Osteocyte (in vitro differentiated cells): ENCODE results near the gene CPSF6. TPM values are rescaled to one million over a fixed set of nuclear protein-coding genes. Genes with fewer than 3 reads are reported as not detected.

ENCODE experiments used
- DNase-seq: peaks from one replicate; pipeline ENCODE4 v3.0.0; 2021; ENCODE audit warnings: mixed read lengths; ENCODE audit not compliant: unreplicated experiment; ENCODE audit errors: extremely low spot score
- H3K27ac Mint-ChIP-seq: one replicate; pipeline ENCODE4 v1.8.0; 2021; ENCODE audit warnings: mild to moderate bottlenecking, mixed read lengths; ENCODE audit not compliant: unreplicated experiment
- H3K27me3 Mint-ChIP-seq: one replicate; pipeline ENCODE4 v1.8.0; 2021; ENCODE audit warnings: mixed read lengths; ENCODE audit not compliant: unreplicated experiment
- H3K36me3 Mint-ChIP-seq: one replicate; pipeline ENCODE4 v1.8.0; 2021; ENCODE audit warnings: mixed read lengths; ENCODE audit not compliant: unreplicated experiment
- H3K4me1 Mint-ChIP-seq: one replicate; pipeline ENCODE4 v1.8.0; 2021; ENCODE audit warnings: mixed read lengths; ENCODE audit not compliant: unreplicated experiment
- H3K4me3 Mint-ChIP-seq: one replicate; pipeline ENCODE4 v1.8.0; 2021; ENCODE audit warnings: mild to moderate bottlenecking, moderate library complexity, mixed read lengths; ENCODE audit not compliant: unreplicated experiment
- H3K9me3 Mint-ChIP-seq: one replicate; pipeline ENCODE4 v1.8.0; 2021; ENCODE audit warnings: mixed read lengths; ENCODE audit not compliant: unreplicated experiment
- total RNA-seq: library from RNA; stranded (reverse); gene quantifications from 2 replicates; pipeline ENCODE4 v1.2.1, GENCODE V29; 2021
- TF ChIP-seq, protein P1 (sequence below): fragments of 200-600 bp; sonication (generic); IDR thresholded peaks from 2 replicates; pipeline ENCODE4 v1.5.0; 2021; ENCODE audit warnings: antibody characterized with exemption, mild to moderate bottlenecking, moderate library complexity

Gene CPSF6
- total RNA-seq, 1 donor from 2014 or later: 70.2 TPM

DNA sequence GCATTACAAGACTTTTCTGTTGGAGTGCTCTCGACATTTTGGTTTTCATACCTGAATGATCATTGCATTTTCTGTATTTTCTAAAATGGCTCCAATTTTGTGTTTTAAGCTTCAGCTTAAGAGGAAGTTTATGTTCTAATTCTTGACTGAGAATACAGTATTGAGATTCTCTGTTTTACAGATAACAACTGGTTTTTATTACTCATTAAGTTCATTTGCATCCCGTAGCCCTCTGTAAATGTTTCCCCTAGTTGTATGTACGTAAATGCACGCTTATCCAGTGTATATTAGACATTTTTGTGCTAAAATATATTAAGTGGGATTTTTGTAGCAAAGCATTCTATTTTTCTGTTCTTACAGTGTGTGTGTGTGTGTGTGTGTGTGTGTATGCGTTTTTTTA lies 33.1 kb downstream of the CPSF6 start:
- Mint-ChIP-seq H3K36me3 (peaks cover 26% of the 10 kb centered on the region), H3K9me3 (no peaks in the 10 kb centered on the region), H3K4me3 (no peak overlapping the region), H3K27ac (no peak overlapping the region), H3K27me3 (no peaks in the 10 kb centered on the region), H3K4me1 (peaks cover 10% of the 10 kb centered on the region)
- no peak for DNase-seq
- TF ChIP-seq, protein P1, sequence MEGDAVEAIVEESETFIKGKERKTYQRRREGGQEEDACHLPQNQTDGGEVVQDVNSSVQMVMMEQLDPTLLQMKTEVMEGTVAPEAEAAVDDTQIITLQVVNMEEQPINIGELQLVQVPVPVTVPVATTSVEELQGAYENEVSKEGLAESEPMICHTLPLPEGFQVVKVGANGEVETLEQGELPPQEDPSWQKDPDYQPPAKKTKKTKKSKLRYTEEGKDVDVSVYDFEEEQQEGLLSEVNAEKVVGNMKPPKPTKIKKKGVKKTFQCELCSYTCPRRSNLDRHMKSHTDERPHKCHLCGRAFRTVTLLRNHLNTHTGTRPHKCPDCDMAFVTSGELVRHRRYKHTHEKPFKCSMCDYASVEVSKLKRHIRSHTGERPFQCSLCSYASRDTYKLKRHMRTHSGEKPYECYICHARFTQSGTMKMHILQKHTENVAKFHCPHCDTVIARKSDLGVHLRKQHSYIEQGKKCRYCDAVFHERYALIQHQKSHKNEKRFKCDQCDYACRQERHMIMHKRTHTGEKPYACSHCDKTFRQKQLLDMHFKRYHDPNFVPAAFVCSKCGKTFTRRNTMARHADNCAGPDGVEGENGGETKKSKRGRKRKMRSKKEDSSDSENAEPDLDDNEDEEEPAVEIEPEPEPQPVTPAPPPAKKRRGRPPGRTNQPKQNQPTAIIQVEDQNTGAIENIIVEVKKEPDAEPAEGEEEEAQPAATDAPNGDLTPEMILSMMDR: no peak

DNA sequence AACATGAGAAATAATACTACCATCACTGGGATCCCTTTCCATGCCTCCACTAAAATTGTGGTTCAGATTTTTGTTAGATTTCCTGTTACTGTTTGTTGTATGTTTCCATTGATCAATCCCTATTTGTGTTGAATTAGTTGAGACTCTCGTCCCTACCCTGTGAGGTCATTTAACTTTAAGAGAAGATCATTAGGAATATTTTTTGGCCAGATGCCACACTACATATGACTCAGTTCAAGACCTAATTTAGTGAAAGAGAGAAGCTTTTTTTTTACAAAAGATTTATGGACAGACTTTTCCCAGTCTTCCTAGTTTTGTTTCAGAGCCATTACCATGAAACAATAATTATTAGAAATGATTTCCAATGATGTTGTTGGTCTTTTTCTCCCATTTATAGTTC lies 35.5 kb downstream of the CPSF6 start:
- Mint-ChIP-seq H3K9me3 (no peaks in the 10 kb centered on the region), H3K27ac (no peak overlapping the region), H3K4me3 (no peak overlapping the region), H3K4me1 (peaks cover 10% of the 10 kb centered on the region), H3K36me3 (peaks cover 16% of the 10 kb centered on the region), H3K27me3 (no peaks in the 10 kb centered on the region)
- DNase-seq: no peak
- TF ChIP-seq, protein P1: no peak

DNA sequence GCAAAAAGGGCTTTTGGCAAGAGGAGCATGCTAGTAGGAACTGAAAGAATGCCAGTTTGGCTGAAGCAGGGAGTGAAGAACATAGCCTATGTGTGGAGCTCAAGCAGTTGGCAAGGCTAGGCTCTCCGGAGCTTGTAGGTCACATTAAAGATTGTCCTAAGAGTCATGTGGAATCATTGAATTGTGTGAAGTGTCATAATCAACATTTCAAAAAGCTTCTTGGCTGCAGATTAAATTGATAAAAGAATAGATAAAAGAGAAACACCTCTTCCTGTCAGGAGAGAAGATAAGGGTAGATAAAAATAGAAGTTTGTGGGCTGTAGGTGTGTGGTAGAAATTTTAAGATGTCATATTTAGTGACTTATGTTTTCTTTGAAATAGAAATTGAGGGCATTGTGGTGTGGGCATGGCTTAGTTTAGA lies 36.1 kb downstream of the CPSF6 start:
- Mint-ChIP-seq H3K9me3 (no peaks in the 10 kb centered on the region), H3K4me1 (peaks cover 10% of the 10 kb centered on the region), H3K27me3 (no peaks in the 10 kb centered on the region), H3K27ac (no peak overlapping the region), H3K36me3 (peaks cover 14% of the 10 kb centered on the region), H3K4me3 (no peak overlapping the region)
- DNase-seq: no peak
- TF ChIP-seq, protein P1: no peak

DNA sequence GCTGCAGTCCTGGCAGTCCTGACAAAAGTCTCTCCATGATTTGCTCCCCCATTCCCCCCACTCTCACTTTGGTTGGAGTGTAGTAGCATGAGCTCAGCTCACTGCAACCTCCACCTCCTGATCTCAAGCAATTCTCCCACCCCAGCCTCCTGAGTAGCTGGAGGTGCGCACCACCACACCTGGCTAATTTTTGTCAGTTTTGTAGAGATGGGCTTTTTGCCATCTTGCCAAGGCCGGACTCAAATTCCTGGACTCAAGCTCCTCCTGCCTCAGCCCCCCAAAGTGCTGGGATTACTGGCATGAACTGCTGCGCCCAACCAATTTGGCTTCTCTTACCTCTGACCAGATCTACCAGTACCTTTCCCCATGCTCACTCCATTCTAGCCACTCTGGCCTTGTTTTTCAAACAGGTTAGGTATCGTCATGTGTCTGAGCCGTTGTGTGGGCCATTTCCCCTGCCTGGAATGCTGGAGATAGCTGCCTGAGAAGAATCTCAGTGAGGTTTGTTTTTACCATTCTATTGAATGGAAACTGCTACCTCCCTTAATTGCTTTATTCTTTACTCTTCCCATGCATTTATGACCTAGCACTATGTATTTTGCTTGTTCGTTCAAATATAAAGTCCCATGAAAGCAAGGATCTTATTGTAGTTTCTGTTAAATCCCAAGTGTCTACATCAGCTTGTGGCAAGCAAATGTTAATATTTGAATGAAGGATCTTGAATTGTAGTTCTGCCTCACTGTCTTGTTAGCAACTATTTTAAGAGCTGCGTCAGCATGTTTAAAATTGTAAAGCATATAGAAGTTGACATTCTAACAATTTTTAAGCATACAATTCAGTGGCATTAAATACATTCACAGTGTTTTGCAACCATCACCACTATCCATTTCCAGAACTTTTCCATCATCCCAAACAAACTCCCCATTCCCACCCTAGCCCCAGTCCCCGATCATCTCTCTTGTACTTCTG lies 39.7 kb downstream of the CPSF6 start:
- H3K9me3 Mint-ChIP-seq: no peaks in the 10 kb centered on the region
- DNase-seq: no peak
- no peak overlapping the region for H3K4me3 Mint-ChIP-seq
- peaks cover 12% of the 10 kb centered on the region for H3K4me1 Mint-ChIP-seq
- H3K27me3 Mint-ChIP-seq: peaks cover 21% of the 10 kb centered on the region
- TF ChIP-seq, protein P1: no peak
- no peaks in the 10 kb centered on the region for H3K36me3 Mint-ChIP-seq
- H3K27ac Mint-ChIP-seq: no peak overlapping the region

DNA sequence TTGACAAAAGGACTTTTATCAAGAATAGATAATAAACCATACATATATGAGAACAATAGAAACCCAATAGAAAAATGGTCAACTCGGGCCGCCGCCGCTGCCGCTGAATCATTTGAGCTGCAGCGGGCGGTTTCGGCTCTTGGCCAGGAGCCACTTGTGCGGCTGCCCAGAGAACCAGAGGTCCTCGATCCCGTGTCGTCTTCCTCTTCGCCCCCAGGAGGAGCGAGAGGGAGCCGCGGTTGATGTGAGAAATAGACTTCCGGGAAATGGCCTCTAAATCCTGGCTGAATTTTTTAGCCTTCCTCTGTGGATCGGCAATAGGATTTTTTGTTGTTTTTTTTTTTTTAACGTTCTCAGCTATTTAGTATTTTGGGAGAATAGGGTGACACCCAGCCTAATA lies 44.8 kb downstream of the CPSF6 start:
- Mint-ChIP-seq H3K27me3 (peaks cover 42% of the 10 kb centered on the region), H3K27ac (no peak overlapping the region), H3K9me3 (no peaks in the 10 kb centered on the region), H3K36me3 (no peaks in the 10 kb centered on the region), H3K4me3 (peak overlapping the region; percentile 43), H3K4me1 (peaks cover 15% of the 10 kb centered on the region)
- TF ChIP-seq, protein P1: no peak
- no peak for DNase-seq
